ENCODE results near the gene ZNF83. TPM values are rescaled to one million over a fixed set of nuclear protein-coding genes. Genes with fewer than 3 reads are reported as not detected.
"Not testable (repeated sequence)": the region's sequence is repeated elsewhere in the genome, so short reads cannot be mapped to it uniquely, and the experiment has no call there.

Gene ZNF83
- total RNA-seq, 1 donor from 2014 or later: 49.4 TPM

GRCh38 chr19:52602941-52603340, 35.2 kb downstream of the ZNF83 start:
- Mint-ChIP-seq H3K36me3 (ENCODE audit: low read depth) (peaks cover 24% of the 10 kb centered on the region), H3K4me3 (peak overlapping the region; percentile 93), H3K27me3 (no peaks in the 10 kb centered on the region), H3K27ac (no peak overlapping the region), H3K4me1 (peaks cover 26% of the 10 kb centered on the region), H3K9me3 (peaks cover 6% of the 10 kb centered on the region)
- CTCF ChIA-PET: no interaction called here
- intact Hi-C loops (cut with micrococcal nuclease): no loop called here
- POLR2A ChIA-PET: no interaction called here
- no peak for TF ChIP-seq CTCF (IDR thresholded peaks at IDR 0.05)
- DNase-seq: no peak
- ATAC-seq (ENCODE audit: low read depth): no peak

GRCh38 chr19:52601974-52602366, 36.2 kb downstream of the ZNF83 start:
- H3K27me3 Mint-ChIP-seq; DNase-seq; CTCF ChIA-PET; H3K9me3 Mint-ChIP-seq; ATAC-seq (ENCODE audit: low read depth): not testable (repeated sequence)
- POLR2A ChIA-PET: interaction anchor here (0.6 to 0.7 kb wide), 2 partner anchors 232 to 670 kb away, joined by 4 to 10 read pairs; partner anchors contain the start of gene ZNF880
- peaks cover 29% of the 10 kb centered on the region for H3K36me3 Mint-ChIP-seq (ENCODE audit: low read depth)
- peaks cover 26% of the 10 kb centered on the region for H3K4me1 Mint-ChIP-seq
- intact Hi-C loops (cut with micrococcal nuclease): loop anchor here (1.0 kb wide), 5 partner anchors 32 to 305 kb away; partner anchors contain the start of genes ZNF480, ZNF611, ZNF701 and ZNF808
- H3K27ac Mint-ChIP-seq: peak overlapping the region; percentile 86
- H3K4me3 Mint-ChIP-seq: peak overlapping the region; percentile 93

- POLR2A ChIA-PET: interaction anchor here (0.6 to 0.7 kb wide), 2 partner anchors 232 to 669 kb away, joined by 4 to 10 read pairs; partner anchors contain the start of gene ZNF880
- intact Hi-C loops (cut with micrococcal nuclease): loop anchor here (1.0 kb wide), 5 partner anchors 31 to 304 kb away; partner anchors contain the start of genes ZNF480, ZNF611, ZNF701 and ZNF808
- Mint-ChIP-seq H3K4me3 (peak overlapping the region; percentile 93), H3K36me3 (ENCODE audit: low read depth) (peaks cover 34% of the 10 kb centered on the region), H3K9me3 (peaks cover 11% of the 10 kb centered on the region), H3K27me3 (no peaks in the 10 kb centered on the region), H3K27ac (peak overlapping the region; percentile 86), H3K4me1 (peaks cover 26% of the 10 kb centered on the region)
- peak; percentile 99 for ATAC-seq (ENCODE audit: low read depth)
- CTCF ChIA-PET: no interaction called here
- peak; percentile 95 for DNase-seq
- no peak for TF ChIP-seq CTCF (IDR thresholded peaks at IDR 0.05)
These were observed 36.9 kb downstream of the ZNF83 start for GRCh38 chr19:52601025-52601973.

- Mint-ChIP-seq H3K36me3 (ENCODE audit: low read depth) (peaks cover 35% of the 10 kb centered on the region), H3K27me3 (no peaks in the 10 kb centered on the region), H3K27ac (peak overlapping the region; percentile 86), H3K9me3 (peaks cover 10% of the 10 kb centered on the region), H3K4me3 (peak overlapping the region; percentile 93), H3K4me1 (peaks cover 26% of the 10 kb centered on the region)
- TF ChIP-seq CTCF (IDR thresholded peaks at IDR 0.05): no peak
- ChIA-PET POLR2A (no interaction called here), CTCF (no interaction called here)
- intact Hi-C loops (cut with micrococcal nuclease): loop anchor here (1.0 kb wide), 5 partner anchors 30 to 303 kb away; partner anchors contain the start of genes ZNF480, ZNF611, ZNF701 and ZNF808
- DNase-seq (no peak), ATAC-seq (ENCODE audit: low read depth) (peak; percentile 11)
These were observed 37.5 kb downstream of the ZNF83 start for GRCh38 chr19:52600639-52601024.

GRCh38 chr19:52599241-52599640, 38.9 kb downstream of the ZNF83 start:
- intact Hi-C loops (cut with micrococcal nuclease): no loop called here
- ATAC-seq (ENCODE audit: low read depth): no peak
- POLR2A ChIA-PET: interaction anchor here (0.6 kb wide), 2 partner anchors 9 to 11 kb away, joined by 5 to 6 read pairs; no protein-coding TSS in a partner anchor

GRCh38 chr19:52593441-52593840, 44.7 kb downstream of the ZNF83 start:
- intact Hi-C loops (cut with micrococcal nuclease); H3K9me3 Mint-ChIP-seq; ATAC-seq (ENCODE audit: low read depth); H3K4me1 Mint-ChIP-seq; H3K27ac Mint-ChIP-seq; POLR2A ChIA-PET; H3K27me3 Mint-ChIP-seq; CTCF ChIA-PET; H3K4me3 Mint-ChIP-seq; DNase-seq: not testable (repeated sequence)
- peaks cover 60% of the 10 kb centered on the region for H3K36me3 Mint-ChIP-seq (ENCODE audit: low read depth)

More at GRCh38 chr19:52599241-52599640, 38.9 kb downstream of the ZNF83 start:
- Mint-ChIP-seq H3K27me3 (no peaks in the 10 kb centered on the region), H3K9me3 (peaks cover 8% of the 10 kb centered on the region), H3K36me3 (ENCODE audit: low read depth) (peaks cover 36% of the 10 kb centered on the region), H3K4me3 (no peak overlapping the region), H3K4me1 (peaks cover 26% of the 10 kb centered on the region), H3K27ac (no peak overlapping the region)
- no peak for DNase-seq
- no peak for TF ChIP-seq CTCF (IDR thresholded peaks at IDR 0.05)
- CTCF ChIA-PET: no interaction called here
